Omental fat pad (tissue), 4 donors: ENCODE results near the gene URM1. TPM values are rescaled to one million over a fixed set of nuclear protein-coding genes. Genes with fewer than 3 reads are reported as not detected.
"Not testable (repeated sequence)": the region's sequence is repeated elsewhere in the genome, so short reads cannot be mapped to it uniquely, and the experiment has no call there.

ENCODE experiments used
- ATAC-seq: fragments of 150-250 bp; one replicate; pipeline ENCODE4 v1.9.1; 2016; ENCODE audit warnings: mild to moderate bottlenecking, moderate library complexity; ENCODE audit not compliant: low FRiP score
- DNase-seq: peaks from one replicate; pipeline ENCODE4 v3.0.0-alpha.2; 2019; ENCODE audit warnings: low spot score
- total RNA-seq, 4 donors: library from RNA; depleted of rRNA; stranded (reverse); fragments of >200 nt; gene quantifications; one replicate each; pipeline ENCODE4 v1.1.0, GENCODE V29; 2016
- TF ChIP-seq, protein P1 (sequence below), 3 donors: fragments of 450-650 bp; IDR thresholded peaks; one replicate each; pipeline ENCODE4 v1.5.1; 2016 to 2017; ENCODE audit warnings: antibody characterized with exemption in 3 of 3, mild to moderate bottlenecking in 3 of 3, moderate library complexity in 2 of 3

Gene URM1
- total RNA-seq, 4 donors from 2014 or later, result 19.8 to 26.0 (median 23.8) TPM

DNA sequence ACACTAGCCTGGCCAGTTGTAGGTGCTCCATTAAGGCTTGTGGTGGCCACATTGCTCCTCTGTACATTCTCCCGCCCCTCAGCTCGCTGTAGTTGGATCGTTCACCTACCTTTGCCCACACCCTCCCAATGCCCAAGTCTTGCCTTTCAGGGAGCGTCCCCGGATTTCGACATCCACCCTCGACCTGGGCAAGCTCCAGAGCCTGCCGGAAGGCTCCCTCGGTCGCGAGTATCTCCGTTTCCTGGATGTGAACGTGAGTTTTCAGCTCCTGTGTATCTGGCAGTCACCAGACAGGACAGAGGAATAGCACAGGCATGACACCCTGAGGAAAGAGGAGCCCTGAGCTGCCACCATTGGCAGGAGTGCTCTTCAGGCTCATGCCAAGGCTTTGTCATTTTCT is 45.5 kb upstream of the URM1 start:
- no peak for ATAC-seq

DNA sequence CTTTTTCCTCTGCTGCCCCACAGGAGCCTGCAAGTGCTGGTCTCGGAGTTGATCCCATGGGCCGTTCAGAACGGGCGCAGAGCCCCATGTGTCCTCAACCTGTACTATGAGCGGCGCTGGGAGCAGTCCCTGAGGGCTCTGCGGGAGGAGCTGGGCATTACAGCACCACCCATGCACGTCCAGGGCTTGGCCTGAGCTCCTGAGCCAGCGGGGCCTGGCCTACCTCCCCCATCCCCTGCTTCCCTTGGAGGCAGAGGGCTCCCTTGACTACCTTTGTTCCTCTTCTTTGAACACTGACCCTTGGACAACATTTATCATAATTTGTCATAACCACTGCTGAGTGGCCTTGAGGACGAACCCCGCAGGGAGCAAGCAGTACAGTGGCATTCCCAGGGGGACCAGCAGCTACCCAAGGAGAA is 37.7 kb upstream of the URM1 start:
- ATAC-seq (no peak), DNase-seq (no peak)
- TF ChIP-seq, protein P1, sequence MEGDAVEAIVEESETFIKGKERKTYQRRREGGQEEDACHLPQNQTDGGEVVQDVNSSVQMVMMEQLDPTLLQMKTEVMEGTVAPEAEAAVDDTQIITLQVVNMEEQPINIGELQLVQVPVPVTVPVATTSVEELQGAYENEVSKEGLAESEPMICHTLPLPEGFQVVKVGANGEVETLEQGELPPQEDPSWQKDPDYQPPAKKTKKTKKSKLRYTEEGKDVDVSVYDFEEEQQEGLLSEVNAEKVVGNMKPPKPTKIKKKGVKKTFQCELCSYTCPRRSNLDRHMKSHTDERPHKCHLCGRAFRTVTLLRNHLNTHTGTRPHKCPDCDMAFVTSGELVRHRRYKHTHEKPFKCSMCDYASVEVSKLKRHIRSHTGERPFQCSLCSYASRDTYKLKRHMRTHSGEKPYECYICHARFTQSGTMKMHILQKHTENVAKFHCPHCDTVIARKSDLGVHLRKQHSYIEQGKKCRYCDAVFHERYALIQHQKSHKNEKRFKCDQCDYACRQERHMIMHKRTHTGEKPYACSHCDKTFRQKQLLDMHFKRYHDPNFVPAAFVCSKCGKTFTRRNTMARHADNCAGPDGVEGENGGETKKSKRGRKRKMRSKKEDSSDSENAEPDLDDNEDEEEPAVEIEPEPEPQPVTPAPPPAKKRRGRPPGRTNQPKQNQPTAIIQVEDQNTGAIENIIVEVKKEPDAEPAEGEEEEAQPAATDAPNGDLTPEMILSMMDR (IDR thresholded peaks at IDR 0.05), result no peak

More for the DNA sequence above, 45.5 kb upstream of the URM1 start:
- DNase-seq, result no peak
- TF ChIP-seq, protein P1 (IDR thresholded peaks at IDR 0.05), result no peak

DNA sequence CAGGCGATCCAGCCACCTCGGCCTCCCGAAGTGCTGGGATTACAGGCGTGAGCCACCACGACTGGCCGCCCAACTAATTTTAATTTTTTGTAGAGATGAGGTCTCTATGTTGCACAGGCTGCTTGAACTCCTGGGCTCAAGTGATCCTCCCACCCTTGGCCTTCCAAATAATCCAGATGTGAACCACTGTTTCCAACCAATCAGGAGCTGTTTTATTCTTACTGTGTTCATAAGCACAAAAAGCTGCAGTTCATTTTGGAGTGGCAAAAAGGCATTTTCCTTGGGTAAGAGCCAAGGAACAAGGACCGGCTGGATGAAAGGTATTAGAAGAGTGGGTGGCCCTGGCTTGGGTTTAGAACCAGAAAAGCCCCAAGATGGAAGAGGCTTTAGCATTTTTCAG is 36.0 kb upstream of the URM1 start:
- ATAC-seq (no peak), DNase-seq (no peak)
- TF ChIP-seq, protein P1 (IDR thresholded peaks at IDR 0.05), result no peak

DNA sequence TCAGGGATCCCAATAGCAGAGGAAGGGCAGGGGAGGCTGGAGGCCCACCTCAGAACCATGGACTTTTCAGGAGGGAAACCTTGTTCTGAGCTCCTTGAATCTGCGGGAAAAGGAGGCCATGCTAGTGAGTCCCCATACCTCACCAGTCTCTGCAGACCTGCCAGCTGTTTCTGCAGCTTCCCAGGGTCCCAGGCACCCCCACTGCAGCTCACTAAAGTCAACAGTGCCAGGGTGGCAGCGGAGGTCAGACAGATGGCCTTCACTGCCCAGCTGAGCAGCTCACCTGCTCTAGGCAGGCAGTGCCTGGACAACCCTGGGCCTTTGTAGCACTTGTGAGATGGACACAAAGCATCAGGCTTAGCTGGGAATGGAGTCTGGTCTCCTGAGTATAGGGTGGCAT is 35.3 kb upstream of the URM1 start:
- DNase-seq (no peak), ATAC-seq (no peak)
- TF ChIP-seq, protein P1 (IDR thresholded peaks at IDR 0.05), result no peak

DNA sequence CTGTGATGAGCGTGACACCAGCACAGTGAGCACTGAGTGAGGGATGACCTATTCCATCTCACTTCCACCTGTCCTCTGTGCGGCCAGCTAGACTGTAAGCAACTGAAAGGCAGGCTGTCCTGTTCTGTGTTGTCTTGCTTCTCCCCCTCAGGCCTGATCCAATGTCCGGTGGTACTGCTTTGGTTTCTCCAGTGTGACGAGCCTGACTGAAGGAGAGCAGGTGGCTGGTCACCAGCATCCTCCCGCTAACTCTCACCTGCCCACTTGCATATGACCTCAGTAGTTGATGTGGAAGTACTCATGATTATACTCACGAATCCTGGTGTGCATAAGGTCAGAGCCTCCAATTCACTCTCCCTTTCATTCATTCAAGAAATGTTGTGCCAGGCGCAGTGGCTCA is 33.2 kb upstream of the URM1 start:
- no peak for DNase-seq
- TF ChIP-seq, protein P1 (IDR thresholded peaks at IDR 0.05), result no peak
- no peak for ATAC-seq

DNA sequence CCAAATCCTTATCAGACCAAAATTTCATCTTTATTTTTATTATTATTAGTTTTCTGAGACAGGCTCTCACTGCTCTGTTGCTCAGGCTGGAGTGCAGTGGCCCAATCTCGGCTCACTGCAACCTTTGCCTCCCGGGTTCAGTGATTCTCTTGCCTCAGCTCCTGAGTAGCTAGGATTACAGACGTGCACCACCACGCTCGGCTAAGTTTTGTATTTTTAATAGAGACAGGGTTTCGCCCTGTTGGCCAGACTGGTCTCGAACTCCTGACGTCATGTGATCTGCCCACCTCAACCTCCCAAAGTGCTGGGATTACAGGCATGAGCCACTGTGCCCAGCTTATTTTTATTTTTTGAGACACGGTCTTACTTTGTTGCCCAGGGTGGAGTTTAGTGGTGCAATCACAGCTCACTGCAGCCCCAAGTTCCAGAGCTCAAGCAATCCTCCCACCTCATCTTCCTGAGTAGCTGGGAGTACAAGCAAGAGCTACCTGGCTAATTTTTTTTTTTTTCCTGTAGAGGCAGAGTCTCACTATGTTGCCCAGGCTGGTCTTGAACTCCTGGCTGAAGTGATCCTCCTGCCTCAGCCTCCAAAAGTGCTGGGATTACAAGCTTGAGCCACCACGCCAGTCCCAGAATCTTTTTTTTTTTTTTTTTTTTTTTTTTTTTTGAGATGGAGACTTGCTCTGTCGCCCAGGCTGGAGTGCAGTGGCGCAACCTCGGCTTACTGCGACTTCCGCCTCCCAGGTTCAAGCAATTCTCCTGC is 32.1 kb upstream of the URM1 start:
- DNase-seq, ATAC-seq: not testable (repeated sequence)

DNA sequence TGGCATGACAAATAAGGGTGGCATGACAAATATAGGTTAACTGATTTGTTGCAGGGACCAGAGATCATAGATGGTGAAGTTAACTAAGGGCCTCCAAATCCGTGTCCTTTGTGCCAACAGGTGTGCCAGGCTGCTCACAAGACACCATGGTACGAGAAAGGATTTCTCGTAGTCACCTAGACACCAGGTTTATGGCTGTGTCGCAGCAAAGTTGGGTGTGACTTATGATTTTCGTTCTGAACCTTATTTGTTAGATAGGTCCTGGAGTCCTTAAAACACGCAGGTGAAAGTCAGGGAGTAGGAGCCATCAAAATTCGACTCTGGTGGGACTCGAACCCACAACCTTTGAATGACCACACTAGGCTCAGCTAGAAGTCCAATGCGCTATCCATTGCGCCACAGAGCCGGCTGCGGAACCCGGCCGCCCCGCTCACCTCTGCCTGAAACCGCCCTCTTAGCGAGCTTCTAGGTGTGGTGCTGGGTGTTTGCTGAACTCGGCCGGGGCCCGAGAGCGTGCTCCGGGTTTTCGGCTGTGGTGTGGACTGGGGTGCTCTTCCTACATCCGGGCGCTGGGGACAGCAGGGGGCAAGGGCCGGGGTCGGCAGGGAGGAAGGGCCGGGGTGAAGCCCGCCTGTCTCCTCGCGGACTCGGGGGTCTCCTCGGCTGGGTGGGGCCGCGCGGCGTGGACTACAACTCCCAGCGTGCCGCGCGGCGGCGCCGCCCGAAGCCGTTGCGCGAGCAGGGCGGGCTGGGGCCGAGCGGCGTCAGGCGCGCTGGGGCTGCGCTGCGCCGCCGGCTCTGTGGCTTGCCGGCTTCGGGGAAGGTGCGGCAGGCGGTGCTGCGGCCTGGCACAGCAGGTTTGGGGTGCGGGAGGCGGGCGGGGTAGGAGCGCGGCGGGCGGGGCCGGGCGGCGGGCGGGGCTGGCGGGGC is 31.1 kb upstream of the URM1 start, which contains the start of gene SLC27A4:
SLC27A4 (plus strand) TSS at position 767 of the 930 bp plus-strand sequence. CDS start 2,606 bp downstream, outside the sequence.
- DNase-seq, result no peak
- TF ChIP-seq, protein P1 (IDR thresholded peaks at IDR 0.05), result no peak
- ATAC-seq, result peak; percentile 93
